GM18526 (cell line): ENCODE data around the gene CHMP6.

Experiments used
- POLR2A ChIP-seq: IDR thresholded peaks from 3 replicates; pipeline ENCODE4 v1.6.1; 2011; ENCODE audit not compliant: insufficient read length; ENCODE audit errors: extremely low read depth

Gene CHMP6

DNA sequence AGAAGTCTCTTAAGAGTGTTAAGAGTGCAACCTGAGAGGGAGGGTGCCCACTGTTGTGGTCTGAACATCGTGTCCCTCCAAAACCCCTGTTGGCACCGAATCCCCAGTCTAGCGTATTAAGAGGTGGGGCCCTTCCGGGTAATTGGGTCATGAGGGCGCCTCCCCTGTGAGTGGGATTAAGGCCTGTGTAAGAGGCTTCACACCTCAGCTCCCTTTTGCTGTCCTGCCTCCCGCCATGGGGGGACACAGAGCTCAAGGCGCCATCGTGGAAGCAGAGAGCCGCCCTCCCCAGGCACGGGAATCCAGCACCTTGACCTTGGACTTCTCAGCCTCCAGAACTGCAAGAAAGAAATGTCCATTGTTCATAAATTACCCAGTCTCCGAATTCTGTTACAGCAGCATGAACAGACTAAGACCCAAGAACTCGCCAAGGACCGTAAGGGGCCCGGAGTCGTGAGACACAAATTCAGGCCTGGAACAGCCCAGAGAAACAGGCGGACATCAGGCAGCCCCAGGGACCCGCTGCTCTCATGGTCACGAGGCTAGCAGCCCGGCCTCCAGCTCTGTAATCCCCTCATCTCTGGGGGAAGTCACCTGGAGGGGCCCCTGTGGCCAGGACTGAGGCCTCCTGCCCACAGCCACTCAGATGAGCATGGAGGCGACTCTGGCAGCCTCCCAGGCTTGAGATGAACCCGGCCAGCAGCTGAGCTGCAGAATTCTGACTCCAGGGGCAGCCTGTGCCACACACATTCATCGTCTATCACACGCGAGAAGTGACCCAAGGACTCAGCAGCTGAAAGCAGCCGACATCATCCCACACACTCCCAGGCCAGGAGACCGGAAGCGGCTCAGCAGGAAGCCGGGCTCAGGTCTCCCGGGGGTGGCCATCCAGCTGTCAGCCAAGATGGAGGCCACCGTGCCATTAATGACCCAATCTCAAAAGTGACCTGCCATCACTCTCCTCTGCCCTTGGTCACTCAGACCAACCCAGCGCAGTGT lies 12.8 kb upstream of the CHMP6 start:
- no peak for TF ChIP-seq POLR2A

- TF ChIP-seq POLR2A = no peak
These were observed 11.9 kb upstream of the CHMP6 start for GRCh38 chr17:80979547-80980378.

DNA sequence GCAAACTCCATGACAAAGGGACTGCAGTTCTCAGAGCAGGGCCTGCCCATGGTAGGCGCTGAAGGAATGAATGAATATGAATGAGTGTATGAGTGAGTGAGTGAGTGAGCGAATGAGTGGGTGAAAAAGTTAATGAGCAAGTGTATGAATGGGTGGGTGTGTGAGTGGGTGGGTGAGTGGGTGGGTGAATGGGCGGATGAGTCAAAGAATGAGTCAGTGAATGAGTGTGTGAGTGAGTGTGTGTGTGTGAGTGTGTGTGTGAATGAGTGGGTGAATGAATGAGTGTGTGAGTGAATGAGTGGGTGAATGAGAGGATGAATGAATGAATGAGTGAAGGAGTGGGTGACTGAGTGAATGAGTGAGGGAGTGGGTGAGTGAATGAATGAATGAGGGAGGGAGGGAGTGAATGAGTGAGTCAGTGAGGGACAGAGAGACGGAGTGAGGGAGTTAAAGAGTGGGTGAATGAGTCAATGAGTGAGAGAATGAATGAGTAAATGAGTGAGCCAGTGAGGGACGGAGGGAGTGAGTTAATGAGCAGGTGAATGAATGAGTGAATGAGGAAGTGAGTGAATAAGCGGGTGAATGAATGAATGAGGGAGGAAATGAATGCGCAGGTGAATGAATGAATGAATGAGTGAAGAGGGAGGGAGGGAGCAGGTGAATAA lies 11.1 kb upstream of the CHMP6 start:
- no peak for TF ChIP-seq POLR2A

DNA sequence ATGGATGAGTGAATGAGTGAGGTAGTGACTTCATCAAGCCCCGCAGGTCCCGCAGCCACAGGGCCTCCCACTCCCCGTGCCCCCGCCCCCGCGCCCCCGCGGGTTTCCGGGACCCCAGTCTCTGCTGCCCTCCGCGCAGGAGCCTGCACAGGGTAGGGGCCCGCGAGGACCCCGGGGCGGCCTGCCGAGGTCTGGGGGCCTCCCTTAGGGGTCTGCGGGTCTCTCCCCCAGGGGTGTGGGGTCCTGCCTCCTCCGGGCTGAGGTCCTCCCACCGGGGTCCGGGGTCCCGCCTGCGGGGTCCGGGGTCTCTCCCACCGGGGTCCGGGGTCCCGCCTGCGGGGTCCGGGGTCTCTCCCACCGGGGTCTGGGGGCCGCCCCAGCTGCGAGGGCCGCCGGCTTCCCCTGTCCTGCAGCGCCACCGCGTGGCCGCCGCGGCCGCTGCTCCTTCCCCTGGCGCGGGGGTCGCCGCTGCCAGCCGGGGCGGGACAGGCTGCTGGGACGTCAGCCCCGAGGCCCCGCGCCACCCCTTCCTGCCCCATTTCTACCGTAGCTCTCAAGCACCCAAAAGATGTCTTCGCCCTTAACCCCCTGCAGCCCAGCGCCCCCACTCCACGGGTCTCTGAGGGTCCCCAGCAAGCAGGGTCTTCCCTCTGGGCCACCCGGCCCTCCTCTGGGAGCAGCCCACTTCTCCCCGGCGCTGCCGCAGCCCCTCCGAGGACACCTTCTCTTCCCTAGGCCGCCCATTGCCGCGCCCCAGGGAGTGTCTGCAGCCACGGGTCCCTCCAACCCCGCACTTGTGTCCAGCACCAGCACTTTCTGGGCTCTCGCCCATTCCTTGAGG lies 10.4 kb upstream of the CHMP6 start:
- TF ChIP-seq POLR2A = no peak

DNA sequence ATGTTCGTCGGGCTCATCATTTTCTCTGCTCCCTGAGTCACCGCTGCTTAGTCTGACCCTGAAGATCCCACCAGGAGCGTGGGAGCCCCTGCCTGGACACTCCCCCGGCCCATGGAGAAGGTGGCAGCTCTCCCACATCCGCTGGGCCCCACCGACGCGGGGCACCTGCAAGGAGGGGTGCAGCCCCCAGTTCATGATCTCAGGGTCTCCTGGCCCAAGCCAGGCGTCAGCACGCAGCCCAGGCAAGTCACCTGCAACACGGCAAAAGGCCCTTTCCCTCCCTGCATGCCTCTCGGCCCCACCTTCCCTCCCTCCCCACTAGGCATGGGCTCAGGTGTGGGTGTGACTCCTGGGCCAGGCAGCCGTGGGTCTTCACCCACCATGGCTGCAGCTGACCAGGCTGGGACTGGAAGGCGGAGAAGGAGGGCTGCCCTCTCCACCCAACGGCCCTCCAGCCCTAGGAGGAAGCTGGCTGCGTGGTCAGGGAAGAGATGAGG lies 9.7 kb upstream of the CHMP6 start:
- TF ChIP-seq POLR2A = no peak

GRCh38 chr17:80982426-80982974 lies 9.1 kb upstream of the CHMP6 start:
- no peak for TF ChIP-seq POLR2A

GRCh38 chr17:80983545-80983944 lies 8.1 kb upstream of the CHMP6 start:
- TF ChIP-seq POLR2A = no peak

GRCh38 chr17:80984749-80985148 lies 6.9 kb upstream of the CHMP6 start:
- TF ChIP-seq POLR2A = no peak

- TF ChIP-seq POLR2A = no peak
These were observed 5.6 kb upstream of the CHMP6 start for GRCh38 chr17:80986046-80986445.

GRCh38 chr17:80986816-80987475 lies 4.7 kb upstream of the CHMP6 start:
- TF ChIP-seq POLR2A = no peak

DNA sequence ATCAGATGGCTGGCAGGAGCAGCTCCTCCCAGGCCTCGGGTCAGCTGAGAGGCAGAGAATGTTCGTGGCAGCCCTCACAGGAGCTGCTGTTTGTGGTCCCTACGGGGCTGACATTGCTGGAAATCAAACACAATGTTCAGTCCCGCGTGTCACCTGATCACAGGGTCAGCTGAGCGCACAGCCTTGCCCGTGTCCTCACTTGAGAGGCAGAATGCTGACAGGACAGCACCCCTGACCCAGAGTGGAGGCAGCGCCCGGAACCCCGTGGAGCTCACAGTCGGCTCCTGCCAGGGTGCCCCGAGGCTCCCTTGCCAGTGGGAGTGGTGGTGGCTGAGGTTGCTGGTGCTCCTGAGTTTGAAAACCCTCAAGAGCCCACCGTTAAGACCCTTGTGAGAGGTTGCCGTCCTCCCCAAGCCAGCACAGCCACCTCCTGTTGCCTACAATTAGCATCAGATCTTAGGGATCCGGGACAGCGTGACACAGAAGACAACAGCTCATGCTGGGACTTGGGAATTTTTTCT lies 3.6 kb upstream of the CHMP6 start:
- TF ChIP-seq POLR2A = no peak

- no peak for TF ChIP-seq POLR2A
These were observed 2.1 kb upstream of the CHMP6 start for GRCh38 chr17:80989586-80989913.

DNA sequence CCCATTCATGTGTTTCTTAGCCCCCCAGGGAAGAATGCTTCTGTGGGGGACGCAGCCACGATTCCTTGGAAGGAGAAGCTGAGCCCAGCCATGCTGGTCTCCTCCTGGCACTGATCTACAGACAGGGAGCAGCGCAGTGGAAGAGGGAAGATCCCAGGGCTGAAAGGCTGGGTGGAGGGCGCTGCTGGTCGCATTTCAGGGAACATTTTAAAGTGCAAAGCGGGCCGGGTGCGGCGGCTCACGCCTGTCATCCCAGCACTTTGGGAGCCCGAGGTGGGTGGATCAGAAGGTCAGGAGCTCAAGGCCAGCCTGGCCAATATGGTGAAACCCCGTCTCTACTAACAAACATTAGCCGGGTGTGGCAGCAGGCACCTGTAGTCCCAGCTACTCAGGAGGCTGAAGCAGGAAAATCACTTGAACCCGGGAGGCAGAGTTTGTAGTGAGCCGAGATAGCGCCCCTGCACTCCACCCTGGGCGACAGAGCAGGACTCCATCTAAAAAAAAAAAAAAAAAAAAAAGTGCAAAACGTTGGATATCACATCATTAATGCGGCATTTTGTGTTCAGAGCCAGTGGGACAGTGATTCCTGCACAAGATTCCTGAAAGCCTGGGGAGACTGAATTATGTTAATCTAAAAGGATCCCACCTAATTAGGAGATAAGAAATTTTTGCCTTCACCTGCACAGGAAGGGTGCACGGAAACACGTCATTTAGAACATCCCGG lies 558 bp upstream of the CHMP6 start:
- no peak for TF ChIP-seq POLR2A
